GM19193 (cell line): Measurements from ENCODE around the gene HAGHL.

ENCODE experiments used
- POLR2A ChIP-seq: IDR thresholded peaks from 4 replicates; pipeline ENCODE4 v1.6.1; 2011; ENCODE audit not compliant: insufficient read depth, insufficient read length; ENCODE audit errors: extremely low read depth

HAGHL gene

DNA sequence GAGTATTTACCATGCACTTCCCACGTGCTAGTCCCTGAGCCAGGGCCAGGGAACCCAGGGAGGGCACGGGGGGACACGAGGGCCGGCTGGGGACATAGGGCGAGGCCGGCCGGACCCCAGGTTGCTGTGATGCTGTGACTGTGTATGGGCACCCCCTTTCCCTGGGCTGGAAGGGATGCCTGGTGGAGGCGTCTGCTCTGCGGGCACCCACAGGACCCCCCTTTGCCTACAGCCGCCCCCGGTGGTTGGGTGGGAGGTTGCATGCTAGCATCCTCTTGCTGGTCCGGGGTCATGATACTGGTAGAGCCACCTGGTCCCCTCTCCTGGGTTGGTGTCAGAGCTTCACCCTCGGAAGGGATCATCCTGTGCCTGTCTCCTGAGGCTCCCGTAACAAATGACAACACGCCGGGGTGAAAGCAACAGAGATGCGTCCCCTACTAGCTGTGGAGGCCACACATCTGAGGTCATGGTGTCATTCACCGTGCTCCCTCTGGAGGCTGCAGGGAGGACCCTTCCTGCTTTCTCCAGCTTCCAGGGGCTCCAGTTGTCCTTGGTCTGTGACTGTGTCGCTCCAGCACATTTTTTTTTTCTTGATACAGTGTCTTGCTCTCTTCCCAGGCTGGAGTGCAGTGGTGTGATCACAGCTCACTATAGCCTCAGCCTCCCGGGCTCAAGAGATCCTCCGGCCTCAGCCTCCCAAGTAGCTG is 17.0 kb downstream of the HAGHL start:
- no peak for TF ChIP-seq POLR2A

- TF ChIP-seq POLR2A = no peak
Measured at GRCh38 chr16:745739-746138, 18.8 kb downstream of the HAGHL start.

GRCh38 chr16:746637-747036 is 19.7 kb downstream of the HAGHL start:
- no peak for TF ChIP-seq POLR2A

GRCh38 chr16:747978-748746 is 21.3 kb downstream of the HAGHL start:
- TF ChIP-seq POLR2A = no peak

GRCh38 chr16:749010-749409 is 22.1 kb downstream of the HAGHL start:
- no peak for TF ChIP-seq POLR2A

- TF ChIP-seq POLR2A = no peak
Measured at GRCh38 chr16:750485-750884, 23.6 kb downstream of the HAGHL start.

DNA sequence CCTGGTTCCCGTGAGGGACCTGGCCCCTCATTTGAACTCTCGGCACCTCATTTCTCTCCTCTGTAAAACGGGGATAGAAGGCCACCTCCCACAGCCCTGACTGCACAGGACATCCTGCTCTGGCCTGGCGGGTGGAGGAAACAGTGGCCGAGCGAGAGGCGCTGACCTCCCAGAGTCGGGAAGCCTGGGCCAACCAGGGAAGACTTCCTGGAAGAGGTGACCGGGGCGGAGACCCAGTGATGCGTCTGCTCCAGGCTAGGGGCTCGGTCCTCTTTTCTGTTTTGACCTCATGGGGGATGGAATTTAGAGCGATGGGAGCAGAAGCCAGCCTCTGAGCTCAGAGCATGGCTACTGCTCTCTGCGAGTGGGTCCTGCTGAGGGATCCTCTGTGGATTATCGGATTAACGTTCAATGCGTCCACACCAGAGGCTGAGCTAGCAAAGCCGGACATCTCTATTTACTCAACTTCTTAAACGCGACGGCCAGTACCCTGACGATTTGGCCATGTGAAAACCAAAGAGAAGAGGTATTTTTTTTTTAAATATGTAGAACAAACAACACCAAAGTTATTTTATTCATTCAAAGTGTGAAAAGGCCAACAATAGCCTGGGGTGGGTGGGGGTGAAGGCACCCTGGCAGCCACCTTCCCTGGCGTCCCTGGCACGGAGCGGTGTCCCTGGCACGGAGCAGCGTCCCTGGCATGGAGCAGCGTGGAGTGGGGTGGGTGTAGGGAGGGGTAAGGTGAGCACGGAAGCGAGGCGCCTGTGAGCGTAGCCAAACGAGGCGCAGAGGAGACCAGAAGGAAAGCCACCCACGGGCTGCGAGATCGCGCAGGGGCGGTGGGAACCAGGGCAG is 24.5 kb downstream of the HAGHL start:
- TF ChIP-seq POLR2A = no peak

DNA sequence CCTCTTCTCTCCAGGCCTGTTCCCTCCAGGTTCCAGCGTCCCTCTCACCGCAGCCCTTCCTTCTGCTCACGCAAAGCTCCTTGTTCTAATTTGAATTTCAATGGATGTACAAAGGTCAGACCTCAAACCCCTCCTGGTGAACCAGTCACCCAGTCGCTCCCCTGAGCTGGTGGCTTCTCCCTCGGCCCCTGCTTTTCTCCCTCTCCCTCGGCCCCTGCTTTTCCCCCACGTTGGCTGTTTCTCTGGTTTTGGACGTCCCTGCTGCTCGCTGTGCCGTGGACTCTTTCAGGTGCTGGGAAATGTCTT is 25.1 kb downstream of the HAGHL start:
- TF ChIP-seq POLR2A = no peak

DNA sequence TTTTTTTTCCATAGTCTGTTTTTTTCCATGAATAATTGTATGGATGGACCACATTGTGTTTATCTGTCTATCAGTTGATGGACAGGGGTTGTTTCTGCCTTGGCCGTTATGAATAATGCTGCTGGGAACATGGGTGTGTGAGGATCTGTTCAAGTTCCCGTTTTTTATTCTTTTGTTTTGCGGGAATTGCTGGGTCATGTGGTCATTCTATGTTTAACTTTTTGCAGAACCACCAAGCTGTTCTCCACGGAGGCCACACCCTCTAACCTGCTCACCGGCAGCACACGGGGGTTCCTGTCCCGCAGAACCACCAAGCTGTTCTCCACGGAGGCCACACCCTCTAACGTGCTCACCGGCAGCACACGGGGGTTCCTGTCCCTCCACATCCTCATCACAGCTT is 27.8 kb downstream of the HAGHL start:
- no peak for TF ChIP-seq POLR2A

DNA sequence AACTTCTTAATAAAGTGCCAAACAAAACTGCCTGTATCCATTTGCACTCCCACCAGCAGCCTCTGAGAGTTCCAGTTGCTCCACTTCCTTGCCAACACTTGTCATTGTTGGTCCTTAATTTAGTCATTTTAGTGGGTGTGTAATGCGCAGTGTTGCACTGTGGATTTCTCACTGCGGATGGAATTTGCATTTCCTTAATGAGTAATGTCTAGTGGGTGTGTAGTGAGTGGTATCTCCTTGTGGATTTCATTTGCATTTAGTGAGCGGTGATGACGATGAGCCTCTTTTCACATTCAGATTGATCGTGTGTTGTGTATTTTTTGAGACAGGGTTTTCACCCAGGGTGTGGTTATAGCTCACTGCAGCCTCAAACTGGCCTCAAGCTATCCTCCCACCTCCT is 29.5 kb downstream of the HAGHL start:
- TF ChIP-seq POLR2A = no peak

DNA sequence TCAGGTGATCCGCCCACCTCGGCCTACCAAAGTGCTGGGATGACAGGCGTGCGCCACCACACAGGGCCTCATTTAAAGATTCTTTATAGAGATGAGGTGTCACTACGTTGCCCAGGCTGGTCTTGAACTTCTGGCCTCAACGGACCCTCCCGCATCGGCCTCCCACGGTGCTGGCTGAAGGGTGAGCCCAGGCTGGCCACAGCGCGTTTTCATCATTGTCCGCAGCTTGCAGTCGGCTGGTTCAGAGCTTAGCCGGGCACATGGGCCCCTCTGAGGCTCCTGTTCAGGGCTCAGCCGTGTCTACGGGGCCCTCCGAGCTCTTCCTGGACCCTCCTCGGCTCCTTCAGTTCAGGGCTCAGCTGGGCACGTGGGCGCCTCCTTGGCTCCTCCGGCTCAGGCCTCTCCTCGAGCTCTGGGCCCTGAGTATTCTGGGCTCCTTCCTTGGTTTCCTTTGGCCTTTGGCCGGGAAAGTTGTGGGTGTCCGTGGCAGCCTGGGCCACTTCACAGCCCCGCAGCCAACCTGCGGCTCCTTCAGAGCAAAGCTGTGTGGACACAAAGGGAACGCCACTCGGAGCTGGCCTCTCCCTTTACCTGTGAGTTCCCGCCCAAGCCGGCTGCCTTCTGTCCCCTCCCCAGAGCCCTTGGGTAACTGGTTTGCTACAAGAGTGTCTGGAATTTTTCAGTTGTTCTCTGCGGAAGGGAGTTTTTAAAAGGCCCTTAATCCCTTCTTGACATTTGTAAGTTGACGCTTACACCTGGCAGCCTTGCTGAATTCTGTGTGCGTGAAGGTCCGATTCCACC is 32.4 kb downstream of the HAGHL start:
- TF ChIP-seq POLR2A = no peak

- TF ChIP-seq POLR2A = no peak
Measured at GRCh38 chr16:760065-760464, 33.2 kb downstream of the HAGHL start.

GRCh38 chr16:760545-761343 is 33.8 kb downstream of the HAGHL start, which contains the start of gene MSLN:
MSLN (plus strand) TSS chr16:760734; CDS start chr16:762681, 1,947 bp downstream.
- TF ChIP-seq POLR2A = no peak
